Urothelium cell line (cell line): ENCODE results near the gene SDK1.

ENCODE experiments used
- DNase-seq: peaks from one replicate; pipeline ENCODE4 v3.0.0; 2011; ENCODE audit warnings: low spot score, mixed read lengths
- FAIRE-seq: peaks from 2 replicates; lab custom pipeline; 2011; peaks lifted over from hg19 to GRCh38; lab: Jason Lieb, UNC

Gene SDK1

DNA sequence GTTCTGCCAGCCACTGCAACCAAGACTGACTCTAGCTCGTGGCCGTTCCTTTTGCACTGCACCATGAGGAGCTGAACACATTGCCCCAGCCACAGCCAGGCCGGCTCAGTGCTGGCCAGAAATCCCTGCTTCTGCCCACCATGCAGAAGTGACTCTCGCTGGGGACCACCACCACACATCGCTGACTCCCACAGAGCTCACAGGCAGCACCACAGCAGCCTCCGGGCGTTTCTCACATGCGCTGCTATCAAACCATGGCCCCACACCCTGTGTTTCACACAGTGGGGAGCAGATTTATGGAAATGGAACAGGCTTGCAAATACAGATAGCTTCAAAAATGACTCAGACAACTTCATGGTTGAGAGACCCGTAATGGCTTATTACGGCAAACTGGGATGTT is 15.4 kb upstream of the SDK1 start:
- FAIRE-seq (peak; percentile 92), DNase-seq (no peak)

DNA sequence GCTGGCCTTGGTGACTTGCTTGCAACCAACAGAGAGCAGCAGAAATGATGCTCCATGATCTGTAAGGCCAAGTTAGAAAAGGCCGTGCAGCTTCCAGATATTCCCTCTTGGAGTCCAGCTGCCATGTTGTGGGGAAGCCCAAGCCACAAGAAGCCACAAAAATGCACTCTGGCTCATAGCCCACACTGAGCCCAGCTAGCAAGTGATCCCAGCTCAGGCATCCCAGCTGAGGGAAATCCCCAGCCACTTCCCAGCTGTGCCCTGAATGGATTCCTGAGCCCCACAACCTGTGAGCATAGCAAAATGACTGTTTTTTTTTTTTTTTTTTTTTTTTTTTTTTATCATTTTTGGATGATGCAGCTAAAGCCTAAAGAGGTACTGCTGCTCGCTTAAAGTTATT is 11.1 kb upstream of the SDK1 start:
- DNase-seq (peak; percentile 88), FAIRE-seq (no peak)

DNA sequence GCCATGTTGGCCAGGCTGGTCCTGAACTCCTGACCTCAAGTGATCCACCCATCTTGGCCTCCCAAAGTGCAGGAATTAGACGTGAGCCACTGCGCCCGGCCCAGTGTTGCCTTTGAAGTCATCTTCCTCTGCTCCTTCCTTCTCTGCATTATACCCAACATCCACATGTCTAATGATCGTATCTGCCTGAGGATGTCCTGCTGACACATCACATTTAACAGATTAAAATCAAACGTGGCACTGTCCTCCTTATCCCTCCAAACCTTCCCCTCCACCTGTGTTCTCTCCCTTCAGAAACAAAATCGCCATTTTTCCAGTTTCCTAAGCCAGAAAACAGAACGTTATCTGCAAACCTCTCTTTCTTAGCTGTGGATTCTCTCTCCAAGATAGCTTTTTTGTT is 8.4 kb upstream of the SDK1 start:
- FAIRE-seq (peak; percentile 93), DNase-seq (no peak)

DNA sequence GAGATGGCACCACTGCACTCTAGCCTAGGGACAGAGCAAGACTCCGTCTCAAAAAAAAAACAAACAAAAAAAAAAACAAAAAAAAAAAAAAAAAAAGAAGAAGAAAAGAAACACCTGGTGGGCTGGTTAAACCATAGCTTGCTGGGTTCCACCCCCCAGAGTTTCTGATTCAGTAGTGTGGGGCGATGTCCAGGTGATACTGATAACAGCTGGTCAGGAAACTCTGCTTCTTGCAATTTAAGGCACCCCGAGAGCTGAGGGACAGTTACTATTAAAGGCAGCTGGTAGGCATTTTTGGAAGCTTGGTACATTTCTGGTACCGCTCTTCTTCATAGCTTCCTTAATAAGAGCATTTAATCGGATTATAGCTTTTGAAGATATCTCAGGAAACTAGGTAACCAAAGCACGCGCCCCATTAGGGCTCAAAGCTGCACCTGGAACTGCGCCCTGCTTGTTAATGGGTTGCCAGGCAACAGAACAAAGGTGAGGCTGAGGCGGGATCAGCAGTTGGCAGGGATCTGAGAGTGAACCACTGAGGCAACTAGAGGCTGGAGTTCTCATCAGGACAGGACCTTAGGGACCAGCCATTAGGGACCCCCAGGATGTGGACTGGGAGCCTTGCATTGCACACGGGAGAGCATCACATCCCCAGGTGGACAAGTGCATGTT is 6.5 kb upstream of the SDK1 start:
- DNase-seq (no peak), FAIRE-seq (peak; percentile 79)

DNA sequence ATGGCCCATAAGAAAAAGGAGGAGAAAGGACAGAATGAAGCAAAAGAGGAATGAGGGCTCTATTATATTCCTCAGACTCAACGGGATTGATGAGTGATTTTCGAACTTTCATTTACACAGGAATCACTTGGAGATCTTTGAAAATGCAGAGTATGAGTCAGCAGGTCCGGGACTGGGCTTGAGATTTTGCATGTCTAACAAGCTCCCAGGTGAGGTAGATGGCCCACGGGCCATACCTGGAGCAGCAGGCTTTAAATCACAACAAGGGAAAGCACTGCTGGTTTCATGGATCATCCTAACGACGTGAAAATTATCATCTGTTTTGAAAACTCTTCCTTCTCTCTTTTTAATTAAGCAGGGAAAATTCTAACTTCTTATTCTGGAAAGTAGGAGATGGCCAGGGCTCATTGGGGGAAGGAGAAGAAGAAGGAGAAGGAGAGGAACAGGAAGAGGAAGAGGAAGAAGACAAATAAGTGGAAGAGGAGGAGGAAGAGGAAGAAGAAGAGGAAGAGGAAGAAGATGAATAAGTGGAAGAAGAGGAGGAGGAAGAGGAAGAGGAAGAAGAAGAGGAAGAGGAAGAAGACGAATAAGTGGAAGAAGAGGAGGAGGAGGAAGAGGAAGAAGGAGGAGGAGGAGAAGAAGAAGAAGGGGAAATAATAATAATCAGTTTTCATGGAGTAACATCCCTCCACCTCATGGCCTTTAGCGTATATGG is 3.8 kb upstream of the SDK1 start:
- no peak for DNase-seq
- peak; percentile 46 for FAIRE-seq

DNA sequence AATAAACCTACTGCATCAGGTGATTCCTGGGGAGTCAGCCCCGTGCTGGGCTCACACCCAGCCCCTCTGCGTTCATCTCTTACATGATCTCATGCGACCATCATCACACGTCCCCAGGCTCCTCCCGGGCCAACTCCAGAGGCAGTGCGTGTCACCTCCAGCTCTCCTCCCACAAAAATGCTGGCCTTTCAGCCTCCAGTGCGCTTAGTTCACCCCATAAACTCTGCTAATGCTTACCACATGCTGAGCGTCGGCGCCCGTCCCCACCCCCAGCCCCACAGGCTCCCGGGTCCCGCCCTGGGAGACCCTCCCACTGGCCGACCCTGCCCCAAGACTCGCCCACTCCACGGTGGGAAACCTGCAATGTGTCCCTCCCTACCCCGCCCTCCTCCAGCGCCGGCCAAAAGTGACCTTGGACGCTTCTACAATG is 816 bp upstream of the SDK1 start:
- DNase-seq (peak; percentile 54), FAIRE-seq (no peak)

DNA sequence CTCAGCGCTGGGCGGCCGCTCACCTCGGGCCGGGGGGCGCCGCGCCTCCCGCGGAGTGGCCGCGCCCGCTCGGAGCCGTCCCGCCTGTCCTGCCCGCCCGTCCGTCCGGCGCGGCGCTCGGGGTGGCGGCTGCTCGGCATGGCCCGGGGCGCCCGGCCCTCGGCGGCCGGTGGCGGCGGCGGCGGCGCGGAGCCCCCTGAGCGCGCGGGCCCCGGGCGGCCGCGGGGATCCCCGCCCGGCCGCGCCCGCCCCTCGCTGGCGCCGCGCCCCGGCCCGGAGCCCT is 338 bp downstream of the SDK1 start:
- peak; percentile 56 for DNase-seq
- FAIRE-seq, result peak; percentile 94

DNA sequence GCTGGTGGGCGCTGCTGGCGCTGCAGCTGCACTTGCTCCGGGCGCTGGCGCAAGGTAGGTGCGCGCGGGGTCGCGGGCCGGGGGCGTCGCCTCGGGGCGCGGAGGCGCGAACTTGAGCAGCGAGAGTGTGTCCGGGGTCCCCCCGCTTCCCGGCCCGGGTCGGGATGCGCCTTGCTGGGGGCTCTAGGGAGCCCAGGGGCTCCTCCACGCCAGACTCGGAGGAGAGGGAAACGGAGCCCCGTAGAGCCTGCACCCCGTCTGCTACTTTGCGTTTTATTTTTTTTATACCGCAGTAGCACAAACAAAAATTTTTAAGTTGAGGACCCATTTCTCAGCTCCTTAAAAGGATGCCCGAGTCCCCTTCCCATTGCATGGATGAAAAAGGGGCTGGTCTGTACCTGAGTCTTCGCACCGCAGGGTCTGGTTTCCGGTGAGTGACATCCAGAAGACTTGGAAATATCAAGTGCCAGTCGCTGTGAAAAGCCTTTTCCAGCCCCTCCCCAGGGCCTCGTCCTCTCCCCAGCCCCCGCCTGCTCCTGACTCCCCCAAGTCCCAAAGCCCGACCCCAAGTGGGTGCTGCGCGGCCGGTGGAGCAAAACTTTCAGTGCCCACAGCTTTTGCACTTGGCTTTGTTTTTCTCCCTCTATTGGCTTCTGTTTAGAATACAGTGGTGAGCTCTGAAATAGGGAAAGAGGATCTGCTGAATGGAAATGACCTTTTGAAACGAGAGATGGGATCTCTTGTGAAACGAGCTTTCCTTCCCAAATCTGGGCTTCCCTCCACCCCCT is 973 bp downstream of the SDK1 start:
- DNase-seq (peak; percentile 70), FAIRE-seq (no peak)

DNA sequence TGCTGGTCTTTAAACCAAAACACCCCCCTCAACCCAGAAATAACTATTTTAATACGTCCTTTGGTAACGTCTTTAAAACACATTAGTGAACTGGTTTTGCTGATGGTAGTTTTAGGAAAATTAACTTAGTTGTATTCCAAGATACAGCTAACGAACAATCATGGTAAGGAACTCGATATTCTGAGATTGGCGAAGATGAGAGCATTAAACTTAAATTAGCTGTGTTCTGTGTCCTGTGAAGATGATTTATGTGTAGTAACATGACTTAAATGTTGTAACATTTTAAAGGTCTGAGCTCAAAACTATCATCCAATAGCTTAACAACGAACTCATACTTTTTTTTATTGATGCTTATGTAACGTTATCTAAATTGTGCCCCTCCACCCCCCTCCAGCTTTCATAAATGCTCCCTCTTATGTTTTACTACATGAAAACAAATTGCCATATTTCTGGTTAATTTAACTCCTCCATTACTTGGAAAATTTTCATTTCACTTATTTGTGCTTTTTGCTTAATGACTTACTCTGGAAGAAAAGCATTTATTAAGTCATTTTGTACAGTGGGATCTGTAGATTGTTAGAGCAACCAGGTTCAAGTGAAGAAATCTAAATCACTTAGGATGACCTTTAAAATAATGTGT is 1.7 kb downstream of the SDK1 start:
- FAIRE-seq, result peak; percentile 82
- no peak for DNase-seq

DNA sequence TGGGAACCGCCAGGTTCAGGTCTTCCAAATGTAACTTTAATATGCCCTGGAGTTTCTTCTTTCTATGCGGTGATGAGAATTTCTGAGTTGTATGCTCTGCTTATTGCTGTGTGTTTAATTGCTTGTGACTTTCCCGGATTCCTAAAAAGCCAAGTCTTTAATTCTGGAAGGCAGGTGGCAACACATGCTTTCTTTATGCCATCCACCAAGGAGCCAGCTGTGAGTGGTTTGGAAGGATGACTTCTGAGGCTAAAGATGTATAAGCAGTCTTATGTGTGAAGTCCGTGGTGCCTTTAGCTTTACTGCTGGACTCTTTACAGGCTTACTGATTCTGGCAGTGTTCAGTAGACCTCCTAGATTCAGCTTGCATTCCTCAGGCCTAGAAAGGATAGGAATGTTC is 3.1 kb downstream of the SDK1 start:
- FAIRE-seq, result no peak

DNA sequence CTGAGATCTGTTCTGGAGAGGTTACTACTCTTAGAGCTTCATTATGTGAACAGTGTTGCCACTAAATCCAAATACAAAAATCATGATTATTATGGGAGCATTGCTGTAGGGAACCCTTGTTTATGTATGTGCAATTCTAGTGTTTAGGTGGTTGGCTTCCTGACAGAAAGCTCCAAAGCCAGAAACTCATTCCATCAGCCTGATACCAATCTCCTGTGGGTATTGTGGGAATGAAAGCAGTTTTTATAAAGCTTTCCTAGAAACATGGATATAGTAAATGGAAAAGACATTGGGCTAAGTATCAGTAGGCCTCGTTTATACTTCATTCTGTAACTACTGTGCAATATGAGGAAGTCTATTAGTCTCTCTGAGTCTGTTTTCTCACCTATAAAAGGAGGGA is 6.4 kb downstream of the SDK1 start:
- FAIRE-seq (no peak), DNase-seq (no peak)

More for the DNA sequence above, 3.1 kb downstream of the SDK1 start:
- DNase-seq, result no peak

DNA sequence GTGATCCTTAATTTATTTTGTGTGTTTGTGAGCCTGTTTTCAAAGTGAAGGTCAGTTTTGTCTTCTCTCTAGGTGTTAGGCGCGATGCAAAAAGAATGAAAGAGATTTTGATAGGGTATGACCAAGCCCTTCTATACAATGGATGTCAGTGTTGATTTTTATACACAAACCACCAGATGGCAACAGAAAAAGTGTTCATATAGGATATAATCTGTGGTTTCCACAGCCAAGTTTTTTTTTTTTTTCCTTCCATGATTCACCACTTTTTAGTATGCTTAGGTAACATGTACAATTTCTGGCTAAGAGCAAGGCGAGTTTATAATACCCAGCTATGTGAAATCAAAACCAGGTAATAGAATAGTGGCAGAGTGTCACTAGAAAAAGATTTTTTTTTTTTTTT is 8.1 kb downstream of the SDK1 start:
- DNase-seq, result no peak
- no peak for FAIRE-seq

DNA sequence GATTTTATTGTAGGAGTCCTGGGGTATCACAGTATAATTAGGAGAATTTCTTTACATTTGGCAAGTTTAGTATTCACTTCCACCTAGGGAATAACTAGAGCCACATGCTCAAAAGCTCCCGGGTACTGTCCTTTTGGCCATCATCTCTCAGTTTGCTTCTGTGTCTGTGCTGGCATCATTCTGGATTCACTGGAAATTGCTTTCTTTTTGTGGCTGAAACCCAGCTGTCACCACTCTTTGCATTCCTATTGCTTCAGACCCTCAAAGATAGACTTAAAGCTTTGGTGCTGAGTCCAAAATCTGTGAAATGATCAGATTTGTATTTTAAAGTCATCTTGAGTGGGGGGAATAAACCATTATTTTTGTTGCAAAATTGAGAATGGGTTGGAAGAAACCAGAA is 8.9 kb downstream of the SDK1 start:
- no peak for FAIRE-seq
- DNase-seq, result no peak

DNA sequence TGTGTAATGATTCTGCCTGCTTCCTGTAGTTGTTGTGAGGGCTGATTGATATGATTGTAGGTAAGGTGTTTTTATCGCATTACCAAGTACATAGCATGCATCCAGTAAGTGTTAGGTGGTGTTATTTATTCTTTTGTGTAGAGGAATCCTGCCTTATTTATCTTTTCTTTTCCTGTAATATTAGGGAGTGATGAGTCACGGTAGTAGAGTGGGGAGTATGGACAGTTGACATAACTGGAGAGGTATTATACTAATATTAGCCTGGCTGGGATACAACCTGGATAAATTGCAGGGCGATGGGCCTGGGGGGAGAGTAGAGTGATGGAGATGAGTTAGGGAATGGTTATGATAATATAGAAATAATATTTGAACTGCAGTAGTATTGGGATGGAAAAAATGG is 9.8 kb downstream of the SDK1 start:
- peak; percentile 93 for FAIRE-seq
- DNase-seq, result no peak

DNA sequence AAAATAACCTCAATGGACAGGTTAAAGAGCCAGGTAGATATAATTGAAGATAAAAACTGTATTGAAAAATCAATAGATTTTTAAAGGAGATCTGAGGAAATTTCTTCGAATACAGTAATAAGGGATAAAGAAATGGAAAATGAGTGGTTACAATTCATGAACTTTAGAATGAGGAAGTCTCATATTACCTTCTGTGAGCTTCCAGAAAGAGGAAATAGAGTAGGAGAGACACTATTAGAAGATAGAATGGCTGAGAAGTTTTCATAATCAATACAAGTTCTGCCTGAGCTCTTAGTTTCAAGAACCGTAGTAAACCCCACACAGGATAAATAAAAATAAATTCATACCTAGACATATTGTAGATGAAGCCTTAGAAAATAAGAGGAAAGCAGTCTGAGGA is 11.5 kb downstream of the SDK1 start:
- FAIRE-seq (no peak), DNase-seq (no peak)

DNA sequence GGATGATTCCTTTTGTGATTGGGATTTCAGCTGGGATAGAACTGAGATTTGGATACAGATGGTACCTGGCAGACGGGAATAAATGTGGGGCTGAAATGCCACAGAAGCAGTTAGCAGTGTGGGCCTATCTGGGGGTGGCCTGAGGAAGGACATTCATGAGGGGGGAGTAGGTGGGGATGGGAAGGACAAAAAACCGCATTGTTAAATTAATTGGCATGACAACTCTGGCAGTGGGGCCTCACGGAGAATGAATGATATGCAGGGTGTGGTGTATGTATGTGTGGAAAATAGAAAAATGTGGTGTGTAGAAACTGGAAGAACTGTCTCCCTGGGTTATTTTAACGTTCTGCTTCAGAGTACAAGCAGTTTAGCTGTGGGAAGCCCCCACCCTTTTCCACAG is 17.8 kb downstream of the SDK1 start:
- DNase-seq (no peak), FAIRE-seq (no peak)

DNA sequence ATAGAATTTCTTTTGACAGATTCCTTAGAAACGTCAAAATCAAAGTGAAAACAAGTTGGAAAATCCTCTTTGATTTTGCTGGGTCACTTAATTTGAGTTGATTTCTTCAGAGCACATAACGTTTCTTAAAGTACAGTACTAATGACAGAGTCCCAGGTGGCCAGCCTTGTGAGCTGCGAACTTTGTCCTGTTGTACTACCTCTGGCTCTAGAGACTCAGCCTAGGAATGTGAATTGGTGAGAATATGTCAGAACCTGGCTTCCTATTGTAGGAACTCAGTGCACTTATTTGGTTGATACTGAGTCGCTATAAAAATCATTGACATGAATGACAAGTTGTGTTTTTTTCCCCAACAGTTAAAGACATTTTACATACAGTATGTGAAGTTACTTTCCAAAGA is 20.2 kb downstream of the SDK1 start:
- DNase-seq (no peak), FAIRE-seq (peak; percentile 42)

DNA sequence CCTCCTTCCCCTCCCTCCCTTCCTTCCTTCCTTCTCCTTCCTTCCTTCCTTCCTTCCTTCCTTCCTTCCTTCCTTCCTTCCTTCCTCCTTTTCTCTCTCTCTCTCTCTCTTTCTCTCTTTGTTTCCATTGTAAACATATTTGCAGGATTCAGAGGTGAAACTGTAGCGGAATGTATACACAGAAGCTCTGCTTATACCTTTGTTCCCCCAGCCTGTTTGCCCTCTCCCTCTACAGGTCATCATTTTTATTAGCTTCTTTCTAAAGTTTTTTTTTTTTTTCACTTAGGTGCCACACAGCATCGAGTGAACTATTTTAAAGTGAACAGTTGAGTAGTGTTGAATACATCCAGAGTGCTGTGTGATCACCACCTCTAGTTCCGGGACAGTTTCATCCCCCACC is 20.7 kb downstream of the SDK1 start:
- no peak for FAIRE-seq
- no peak for DNase-seq

DNA sequence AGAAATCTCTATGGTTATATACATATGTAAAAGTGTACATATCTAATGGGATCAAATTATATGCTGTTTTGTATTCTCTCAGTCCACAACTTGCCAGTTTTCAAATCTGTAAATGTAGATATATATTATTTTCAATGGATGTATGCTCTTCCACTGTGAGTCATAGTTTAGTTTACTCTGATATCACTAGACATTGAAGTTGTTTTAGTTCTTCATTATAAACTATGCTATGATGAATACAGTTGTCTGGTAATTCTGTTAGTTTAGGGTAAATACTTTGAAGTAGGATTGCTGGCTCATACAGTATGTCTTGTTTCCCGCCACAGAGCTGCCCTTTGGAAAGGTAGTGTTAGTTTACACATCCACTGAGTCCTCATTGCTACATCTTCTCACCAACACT is 25.2 kb downstream of the SDK1 start:
- DNase-seq (no peak), FAIRE-seq (peak; percentile 87)

DNA sequence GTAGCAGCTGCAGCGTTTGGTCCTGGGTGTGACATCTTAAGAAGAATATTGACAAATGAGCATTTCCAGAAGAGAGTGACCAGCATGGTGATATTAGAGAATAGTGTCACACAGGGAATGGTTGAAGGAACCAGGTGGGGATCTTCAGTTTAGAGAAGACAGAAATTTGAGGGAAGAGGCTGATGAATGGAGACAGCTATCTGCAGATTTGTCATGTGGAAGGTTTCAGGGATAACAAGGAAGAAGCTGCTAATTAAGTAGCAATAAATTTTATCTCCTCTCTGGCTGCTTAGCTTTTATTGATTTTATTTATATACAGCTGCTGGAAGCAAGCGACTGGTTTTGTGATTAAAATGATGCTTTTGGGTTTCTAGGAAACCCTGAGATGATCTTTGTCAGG is 26.0 kb downstream of the SDK1 start:
- no peak for FAIRE-seq

DNA sequence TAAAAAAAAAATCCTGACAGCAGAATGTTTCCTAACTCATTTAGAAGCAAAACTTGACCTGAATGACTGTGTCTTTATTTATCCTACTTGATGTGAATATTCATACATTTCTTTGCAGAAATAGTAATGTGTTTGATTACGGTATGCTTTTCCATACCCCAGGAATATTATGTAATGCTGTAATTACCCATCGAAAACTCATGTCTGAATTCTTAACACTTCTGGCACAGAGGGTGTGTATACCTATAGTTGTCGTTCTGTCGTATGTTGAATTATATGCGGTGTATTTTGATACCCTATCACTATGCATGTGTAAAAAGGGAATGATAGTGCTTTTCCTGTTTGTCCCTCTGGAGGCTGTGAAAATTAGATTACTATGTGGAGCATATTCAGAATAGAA is 26.6 kb downstream of the SDK1 start:
- no peak for DNase-seq
- FAIRE-seq, result no peak

More for the DNA sequence above, 26.0 kb downstream of the SDK1 start:
- DNase-seq, result no peak

DNA sequence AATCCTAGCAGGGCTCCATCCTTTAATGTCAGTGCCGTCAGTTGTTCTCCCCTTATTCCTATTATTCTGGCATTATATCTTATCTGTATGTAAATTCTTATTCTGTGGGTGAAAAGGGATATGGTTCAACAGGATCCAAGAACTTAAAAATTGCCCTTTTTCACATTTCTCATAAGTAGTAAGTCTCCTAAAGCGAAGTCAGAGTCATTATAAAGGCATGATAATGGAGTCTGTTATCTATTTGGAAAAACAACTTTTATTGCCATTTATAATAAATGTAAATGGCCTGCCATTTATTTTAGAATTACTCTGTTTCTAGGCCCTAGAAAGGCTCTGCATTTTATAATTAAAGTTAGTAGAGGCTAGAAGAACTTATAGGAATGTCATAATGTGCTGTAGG is 31.3 kb downstream of the SDK1 start:
- FAIRE-seq (no peak), DNase-seq (no peak)
